HG02970 (cell line): Measurements from ENCODE around the gene NTN1.
"Not testable (repeated sequence)": the region's sequence is repeated elsewhere in the genome, so short reads cannot be mapped to it uniquely, and the experiment has no call there.

Source experiments
- ATAC-seq: cut with Tn5 transposase; IDR thresholded peaks from one replicate; pipeline ENCODE4 v1.9.1; 2021; ENCODE audit warnings: mild to moderate bottlenecking, moderate library complexity, moderate number of reproducible peaks; ENCODE audit not compliant: unreplicated experiment, low FRiP score

Gene NTN1

GRCh38 chr17:9074131-9074530 lies 52.8 kb downstream of the NTN1 start:
- no peak for ATAC-seq

DNA sequence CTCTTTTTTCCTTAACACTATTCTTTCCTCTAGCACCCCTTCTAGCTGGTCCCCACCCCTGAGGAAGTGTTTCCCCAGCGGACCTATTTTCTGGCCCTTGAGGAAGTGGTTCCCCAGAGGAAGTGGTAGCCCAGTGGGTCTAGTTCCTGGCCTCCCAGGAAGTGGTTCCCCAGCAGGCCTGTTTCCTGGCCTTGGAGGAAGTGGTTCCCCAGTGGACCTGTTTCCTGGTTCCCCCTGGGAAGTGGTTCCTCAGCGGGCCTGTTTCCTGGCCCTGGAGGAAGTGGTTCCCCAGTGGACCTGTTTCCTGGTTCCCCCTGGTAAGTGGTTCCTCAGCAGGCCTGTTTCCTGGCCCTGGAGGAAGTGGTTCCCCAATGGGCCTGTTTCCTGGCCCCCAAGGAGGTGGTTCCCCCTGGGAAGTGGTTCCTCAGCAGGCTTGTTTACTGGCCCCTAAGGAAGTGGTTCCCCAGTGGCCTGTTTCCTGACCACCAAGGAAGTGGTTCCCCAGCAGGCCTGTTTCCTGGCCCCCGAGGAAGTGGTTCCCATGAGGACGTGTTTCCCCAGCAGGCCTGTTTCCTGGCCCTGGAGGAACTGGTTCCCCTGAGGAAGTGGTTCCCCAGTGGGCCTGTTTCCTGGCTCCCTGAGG lies 58.3 kb downstream of the NTN1 start:
- no peak for ATAC-seq

DNA sequence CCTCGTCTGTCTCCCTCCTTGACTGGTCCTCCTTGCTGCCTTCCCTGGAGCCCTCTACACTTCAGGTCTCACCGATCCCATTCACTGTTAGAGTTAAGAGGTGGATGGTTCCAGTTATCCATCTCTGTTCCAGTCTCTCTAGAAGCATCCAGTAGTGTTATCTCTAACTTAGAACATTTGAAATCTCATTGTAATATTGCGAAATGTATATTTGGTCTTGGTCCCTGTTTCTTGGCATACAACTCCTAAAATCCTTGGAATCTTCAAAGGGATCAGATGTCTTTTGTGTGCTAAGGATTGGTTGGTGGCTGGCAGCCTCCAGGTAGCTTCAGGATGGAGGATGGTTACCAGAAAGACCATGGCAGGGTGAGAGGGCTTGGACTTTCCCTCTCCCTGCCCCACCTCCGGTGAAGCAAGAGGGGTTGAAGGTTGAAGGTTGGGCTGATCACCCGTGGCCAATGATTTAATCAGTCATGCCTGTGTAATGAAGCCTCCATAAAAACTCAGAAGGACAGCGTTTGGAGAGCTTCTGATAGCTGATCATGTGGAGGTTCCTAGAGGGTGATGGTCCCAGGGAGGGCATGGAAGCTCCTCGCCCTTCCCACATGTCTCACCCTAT lies 59.1 kb downstream of the NTN1 start:
- no peak for ATAC-seq

DNA sequence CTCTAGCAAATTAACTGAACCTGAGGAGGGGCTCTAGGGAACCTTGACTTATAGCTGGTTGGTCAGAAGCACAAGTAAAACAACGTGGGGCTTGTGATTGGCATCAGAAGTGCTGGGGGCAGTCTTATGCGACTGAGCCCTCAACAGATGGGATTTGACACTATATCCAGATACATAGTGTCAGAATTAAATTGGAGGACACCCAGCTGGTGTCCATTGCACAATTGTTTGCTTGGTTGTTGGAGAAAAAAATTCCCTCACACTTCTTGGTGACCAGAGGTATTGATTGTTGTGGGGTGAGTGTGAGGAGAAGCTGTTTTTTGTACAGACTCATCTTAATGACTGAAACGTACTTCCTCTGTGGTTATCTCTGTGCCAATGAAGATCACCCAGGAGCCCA lies 59.7 kb downstream of the NTN1 start:
- no peak for ATAC-seq

DNA sequence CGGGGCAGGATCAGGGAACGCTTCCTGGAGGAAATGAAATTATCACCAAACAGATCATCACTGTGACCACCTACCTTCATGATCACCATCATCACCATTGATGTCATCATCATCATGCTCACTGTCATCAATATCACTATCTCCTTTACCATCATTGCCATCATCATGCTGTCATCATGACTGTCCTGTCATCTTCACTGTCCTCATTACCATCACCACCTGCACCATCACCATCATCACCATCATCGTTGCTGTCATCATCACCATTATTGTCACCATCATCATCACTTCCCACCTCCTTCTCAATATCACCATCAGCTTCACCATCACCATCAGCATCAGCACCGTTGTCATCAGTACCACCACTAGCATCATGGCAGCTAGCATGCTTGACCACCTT lies 65.3 kb downstream of the NTN1 start:
- ATAC-seq, result no peak

DNA sequence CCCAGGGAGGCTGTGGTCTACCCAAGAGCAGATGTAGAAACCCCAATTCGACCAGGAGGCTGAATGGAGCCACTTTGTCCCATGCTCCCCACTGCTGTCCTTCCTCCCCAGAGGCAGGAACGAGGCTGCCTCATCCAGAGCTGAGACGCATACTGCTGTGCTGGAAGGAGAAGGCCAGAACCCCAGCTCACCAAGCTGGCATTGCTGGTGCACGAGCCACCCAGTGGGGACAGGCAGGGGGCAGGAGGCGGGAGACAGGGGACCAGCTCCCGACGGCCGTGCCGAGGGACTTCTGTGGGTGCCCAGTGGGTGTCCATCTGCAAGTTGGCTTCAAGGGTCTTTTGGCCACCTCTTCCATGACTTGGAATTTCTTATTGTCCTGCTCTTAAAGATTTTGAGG lies 66.6 kb downstream of the NTN1 start:
- no peak for ATAC-seq

DNA sequence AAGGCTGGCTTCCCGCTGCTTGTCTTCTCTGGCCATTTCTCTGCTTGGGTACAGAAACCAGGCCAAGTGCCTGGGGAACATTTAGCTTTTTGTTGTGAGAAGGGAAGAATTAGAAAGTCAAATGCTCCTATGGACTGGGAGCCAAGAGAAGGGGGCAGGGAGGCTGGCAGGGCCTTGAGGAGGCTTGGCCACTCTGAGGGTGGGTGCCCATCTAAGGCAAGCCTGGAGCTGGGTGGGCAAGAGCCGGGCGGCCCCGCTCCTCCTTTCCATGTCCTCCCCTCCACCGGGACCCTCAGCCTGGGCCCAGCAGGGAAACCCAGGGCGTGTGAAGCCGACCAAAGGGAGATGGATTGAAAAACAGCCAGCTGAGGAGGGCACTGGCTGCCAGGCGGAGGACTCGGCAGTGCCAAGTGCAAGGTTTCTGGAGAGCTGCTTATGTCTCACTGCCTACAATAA lies 69.4 kb downstream of the NTN1 start:
- ATAC-seq, result no peak

- ATAC-seq, result no peak
These were observed 72.9 kb downstream of the NTN1 start for GRCh38 chr17:9094193-9094592.

GRCh38 chr17:9095390-9095789 lies 74.1 kb downstream of the NTN1 start:
- no peak for ATAC-seq

DNA sequence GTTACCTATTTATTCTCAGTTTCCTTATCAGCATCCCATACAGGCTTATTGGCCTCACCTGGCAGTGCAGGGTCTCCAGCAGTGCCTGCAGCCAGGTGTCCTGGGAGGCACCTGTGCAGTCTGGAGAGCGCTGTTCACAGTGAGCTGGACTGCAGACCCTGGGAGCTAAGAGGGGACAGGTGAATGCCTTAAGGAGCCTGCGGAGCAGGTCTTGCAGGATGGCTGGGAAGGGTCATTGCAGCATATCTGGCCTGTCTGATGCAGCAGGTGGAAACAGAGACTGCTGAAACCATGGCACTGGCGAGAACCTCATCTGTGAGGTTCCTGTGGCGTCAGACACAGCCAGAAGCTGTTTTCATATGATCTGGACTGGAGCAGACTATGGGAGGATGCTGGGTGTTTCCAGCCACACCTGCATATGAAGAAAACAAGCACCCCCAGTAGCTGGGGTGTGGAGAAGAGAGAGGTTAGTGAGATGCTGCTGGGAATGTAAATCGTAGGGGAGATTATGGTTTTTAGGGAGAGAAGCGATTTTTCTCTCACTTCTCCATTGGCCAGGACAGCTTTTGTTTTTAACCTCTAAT lies 77.0 kb downstream of the NTN1 start:
- no peak for ATAC-seq

- ATAC-seq, result no peak
These were observed 80.0 kb downstream of the NTN1 start for GRCh38 chr17:9101356-9101755.

- not testable (repeated sequence) for ATAC-seq
These were observed 81.9 kb downstream of the NTN1 start for GRCh38 chr17:9103193-9103592.

- no peak for ATAC-seq
These were observed 83.2 kb downstream of the NTN1 start for GRCh38 chr17:9104370-9105041.

- no peak for ATAC-seq
These were observed 84.0 kb downstream of the NTN1 start for GRCh38 chr17:9105068-9105868.

DNA sequence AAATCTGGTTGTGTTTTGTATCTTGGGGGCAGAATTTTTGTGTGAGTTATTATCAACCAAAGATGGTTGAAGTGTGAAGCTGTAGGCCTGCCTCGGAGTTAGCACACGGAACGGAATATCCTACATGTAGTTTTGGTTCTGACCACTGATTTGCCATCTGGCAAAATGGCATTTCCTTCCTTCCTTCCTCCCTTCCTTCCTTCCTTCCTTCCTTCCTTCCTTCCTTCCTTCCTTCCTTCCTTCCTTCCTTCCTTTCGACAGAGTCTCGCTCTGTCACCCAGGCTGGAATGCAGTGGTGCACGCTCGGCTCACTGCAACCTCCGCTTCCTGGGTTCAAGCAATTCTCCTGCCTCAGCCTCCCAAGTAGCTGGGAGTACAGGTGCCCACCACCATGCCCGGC lies 85.0 kb downstream of the NTN1 start:
- not testable (repeated sequence) for ATAC-seq

- no peak for ATAC-seq
These were observed 86.2 kb downstream of the NTN1 start for GRCh38 chr17:9107527-9107926.

DNA sequence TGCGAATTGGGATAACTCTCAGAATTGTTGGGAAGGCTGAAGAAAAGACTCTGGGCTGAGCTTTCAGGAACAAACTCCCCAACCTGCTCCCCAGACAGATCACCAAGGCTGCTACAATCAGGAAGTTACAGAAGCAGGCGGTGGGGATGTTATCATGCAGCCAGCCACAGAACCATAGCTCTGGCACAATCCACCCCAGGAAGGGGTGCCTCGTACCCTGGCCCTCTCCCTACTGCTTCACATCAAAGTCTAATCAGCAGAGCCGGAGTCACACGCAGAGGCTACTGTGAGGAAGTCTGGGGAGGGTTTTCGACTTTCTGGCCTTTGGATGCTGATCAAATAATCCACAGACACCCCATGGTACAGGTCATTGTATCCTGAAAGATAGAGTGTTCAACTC lies 86.8 kb downstream of the NTN1 start:
- ATAC-seq, result no peak

- ATAC-seq, result no peak
These were observed 88.6 kb downstream of the NTN1 start for GRCh38 chr17:9109933-9110332.

DNA sequence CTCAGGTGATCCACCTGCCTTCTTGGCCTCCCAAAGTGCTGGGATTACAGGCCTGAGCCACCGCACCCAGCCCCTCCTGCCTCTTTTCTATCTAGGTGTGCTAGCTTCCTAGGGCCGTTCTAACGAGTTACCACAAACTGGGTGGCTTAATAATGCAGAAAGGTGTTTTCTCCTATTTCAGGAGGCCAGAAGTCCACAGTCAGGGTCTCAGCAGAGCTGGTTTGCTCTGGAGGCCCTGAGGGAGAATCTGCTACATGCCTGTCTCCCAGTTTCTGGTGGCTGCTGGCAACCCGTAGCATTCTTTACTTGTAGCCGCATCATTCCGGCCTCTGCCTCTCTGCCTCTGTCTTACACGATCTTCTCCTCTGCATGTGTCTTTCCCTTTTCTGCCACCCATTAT lies 89.2 kb downstream of the NTN1 start:
- ATAC-seq, result no peak
